ENCODE measurements around the gene PCDH9.

DNA sequence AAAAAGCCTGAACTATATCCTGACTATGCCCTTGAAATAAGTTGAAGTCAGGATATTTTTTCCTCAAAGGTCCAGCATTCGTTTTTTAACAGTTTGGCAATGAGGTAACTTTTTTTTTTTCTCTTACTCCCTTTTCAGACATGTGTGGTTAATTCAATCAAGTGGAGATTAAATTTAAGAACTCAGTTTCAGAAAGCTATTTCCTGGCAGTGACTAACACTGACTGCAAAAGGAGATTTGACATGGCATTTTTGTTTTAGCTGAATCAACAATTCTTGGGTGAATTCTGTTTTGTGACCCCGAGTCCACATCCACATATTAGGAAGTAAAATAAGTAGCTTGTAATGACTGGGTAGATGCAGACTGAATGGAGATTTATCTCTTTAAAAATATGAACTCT, 716.4 kb downstream of the PCDH9 start:
- TF ChIP-seq EZH2phosphoT487 (IDR thresholded peaks at IDR 0.05; ENCODE audit: low read depth), result no peak
- TF ChIP-seq CTCF (IDR thresholded peaks at IDR 0.05; ENCODE audit: low read depth, low read length), result no peak

All from OCI-LY3 (cell line).